HG02759 (cell line): ENCODE measurements around the gene MTF2.
"Not testable (repeated sequence)": the region's sequence is repeated elsewhere in the genome, so short reads cannot be mapped to it uniquely, and the experiment has no call there.

Source experiments
- ATAC-seq: cut with Tn5 transposase; IDR thresholded peaks from one replicate; pipeline ENCODE4 v1.9.1; 2021; ENCODE audit warnings: mild to moderate bottlenecking, moderate library complexity; ENCODE audit not compliant: unreplicated experiment

MTF2 gene

GRCh38 chr1:93137604-93138292 is 58.7 kb downstream of the MTF2 start:
- ATAC-seq: no peak

- no peak for ATAC-seq
Observed at GRCh38 chr1:93140106-93140505, 61.0 kb downstream of the MTF2 start.

- no peak for ATAC-seq
Observed at GRCh38 chr1:93142161-93142560, 63.1 kb downstream of the MTF2 start.

GRCh38 chr1:93143136-93143535 is 64.1 kb downstream of the MTF2 start:
- ATAC-seq: no peak

GRCh38 chr1:93143769-93144168 is 64.7 kb downstream of the MTF2 start:
- no peak for ATAC-seq

GRCh38 chr1:93148001-93148400 is 68.9 kb downstream of the MTF2 start:
- no peak for ATAC-seq

- no peak for ATAC-seq
Observed at GRCh38 chr1:93150729-93151128, 71.6 kb downstream of the MTF2 start.

GRCh38 chr1:93151474-93151873 is 72.4 kb downstream of the MTF2 start:
- no peak for ATAC-seq

- no peak for ATAC-seq
Observed at GRCh38 chr1:93152835-93153234, 73.8 kb downstream of the MTF2 start.

- no peak for ATAC-seq
Observed at GRCh38 chr1:93154898-93155297, 75.8 kb downstream of the MTF2 start.

GRCh38 chr1:93155335-93155734 is 76.3 kb downstream of the MTF2 start:
- ATAC-seq: no peak

GRCh38 chr1:93159337-93159736 is 80.3 kb downstream of the MTF2 start:
- no peak for ATAC-seq

GRCh38 chr1:93163314-93163713 is 84.2 kb downstream of the MTF2 start:
- ATAC-seq: not testable (repeated sequence)

GRCh38 chr1:93164816-93165215 is 85.7 kb downstream of the MTF2 start:
- no peak for ATAC-seq

GRCh38 chr1:93165895-93166294 is 86.8 kb downstream of the MTF2 start:
- not testable (repeated sequence) for ATAC-seq

GRCh38 chr1:93167006-93167405 is 87.9 kb downstream of the MTF2 start:
- ATAC-seq: no peak

- ATAC-seq: not testable (repeated sequence)
Observed at GRCh38 chr1:93170141-93170678, 91.1 kb downstream of the MTF2 start.

GRCh38 chr1:93171549-93172034 is 92.5 kb downstream of the MTF2 start:
- ATAC-seq: no peak

GRCh38 chr1:93172778-93173177 is 93.7 kb downstream of the MTF2 start:
- no peak for ATAC-seq

- not testable (repeated sequence) for ATAC-seq
Observed at GRCh38 chr1:93174638-93175037, 95.6 kb downstream of the MTF2 start.

GRCh38 chr1:93177991-93178390 is 98.9 kb downstream of the MTF2 start:
- ATAC-seq: no peak

- ATAC-seq: no peak
Observed at GRCh38 chr1:93178418-93178817, 99.3 kb downstream of the MTF2 start.
